Astrocyte of the cerebellum (primary cell): ENCODE results near the gene SMIM27.

ENCODE experiments used
- DNase-seq: peaks from one replicate; pipeline ENCODE4 v3.0.0-alpha.2; 2011; ENCODE audit warnings: low read depth
- H3K4me3 ChIP-seq: 2 replicates; pipeline ENCODE4 v1.5.1; 2011; ENCODE audit warnings: mild to moderate bottlenecking, low read depth, low read length, moderate library complexity
- in situ Hi-C: cut with HindIII; loops from 2 replicates; pipeline ENCODE4 v1.10.0; 2017; ENCODE audit warnings: low sequenced_read_pairs
- TF ChIP-seq, protein P1 (sequence below): IDR thresholded peaks from 2 replicates; pipeline ENCODE4 v1.5.1; 2012; ENCODE audit warnings: low read length, low read depth, moderate library complexity, mild to moderate bottlenecking; ENCODE audit errors: missing control alignments

Gene SMIM27

DNA sequence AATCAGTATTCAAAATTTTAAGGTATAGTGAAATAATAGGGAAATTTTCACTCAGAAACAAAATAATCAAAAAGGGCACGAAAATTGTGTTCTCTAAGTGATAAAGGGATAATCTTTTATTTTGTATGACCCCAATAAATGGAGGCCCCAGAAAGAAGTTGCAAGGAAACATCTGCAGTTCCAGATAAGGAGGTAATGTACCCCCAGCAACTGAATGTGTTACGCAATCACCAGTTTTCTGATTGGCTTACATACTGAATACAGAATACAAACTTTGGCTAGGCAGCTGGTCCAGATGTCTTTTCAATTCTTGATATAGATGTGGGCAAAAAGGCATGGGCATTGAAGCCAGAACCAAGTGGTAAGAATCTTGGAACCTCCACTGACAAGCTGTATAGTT lies 2.0 kb downstream of the SMIM27 start:
- no peak overlapping the region for H3K4me3 ChIP-seq
- TF ChIP-seq, protein P1, sequence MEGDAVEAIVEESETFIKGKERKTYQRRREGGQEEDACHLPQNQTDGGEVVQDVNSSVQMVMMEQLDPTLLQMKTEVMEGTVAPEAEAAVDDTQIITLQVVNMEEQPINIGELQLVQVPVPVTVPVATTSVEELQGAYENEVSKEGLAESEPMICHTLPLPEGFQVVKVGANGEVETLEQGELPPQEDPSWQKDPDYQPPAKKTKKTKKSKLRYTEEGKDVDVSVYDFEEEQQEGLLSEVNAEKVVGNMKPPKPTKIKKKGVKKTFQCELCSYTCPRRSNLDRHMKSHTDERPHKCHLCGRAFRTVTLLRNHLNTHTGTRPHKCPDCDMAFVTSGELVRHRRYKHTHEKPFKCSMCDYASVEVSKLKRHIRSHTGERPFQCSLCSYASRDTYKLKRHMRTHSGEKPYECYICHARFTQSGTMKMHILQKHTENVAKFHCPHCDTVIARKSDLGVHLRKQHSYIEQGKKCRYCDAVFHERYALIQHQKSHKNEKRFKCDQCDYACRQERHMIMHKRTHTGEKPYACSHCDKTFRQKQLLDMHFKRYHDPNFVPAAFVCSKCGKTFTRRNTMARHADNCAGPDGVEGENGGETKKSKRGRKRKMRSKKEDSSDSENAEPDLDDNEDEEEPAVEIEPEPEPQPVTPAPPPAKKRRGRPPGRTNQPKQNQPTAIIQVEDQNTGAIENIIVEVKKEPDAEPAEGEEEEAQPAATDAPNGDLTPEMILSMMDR: no peak
- in situ Hi-C loops: loop anchor here (25.0 kb wide), 1 partner anchor 167 kb away; the partner anchor contains the start of gene ACO1
- no peak for DNase-seq

DNA sequence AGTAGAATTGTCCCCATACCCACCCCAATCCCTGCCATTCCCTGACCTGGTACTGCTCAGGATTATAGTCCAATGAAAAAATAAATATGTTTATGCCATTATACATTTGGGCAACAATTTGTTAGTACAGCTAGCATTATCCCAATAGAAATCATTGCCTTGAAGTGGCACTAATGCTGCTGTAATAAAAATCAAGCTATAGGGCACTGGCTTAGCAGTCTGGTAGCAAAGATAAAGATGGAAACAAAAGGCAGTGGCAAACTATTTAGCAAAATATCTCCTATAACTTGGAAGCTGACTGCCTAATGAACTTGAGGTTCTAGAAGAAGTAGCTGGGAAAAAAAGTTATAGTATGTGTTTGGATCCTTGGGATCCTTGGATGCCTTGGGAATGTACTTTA lies 2.5 kb downstream of the SMIM27 start:
- no peak for DNase-seq
- in situ Hi-C loops: loop anchor here (25.0 kb wide), 1 partner anchor 167 kb away; the partner anchor contains the start of gene ACO1
- no peak overlapping the region for H3K4me3 ChIP-seq
- TF ChIP-seq, protein P1: no peak

DNA sequence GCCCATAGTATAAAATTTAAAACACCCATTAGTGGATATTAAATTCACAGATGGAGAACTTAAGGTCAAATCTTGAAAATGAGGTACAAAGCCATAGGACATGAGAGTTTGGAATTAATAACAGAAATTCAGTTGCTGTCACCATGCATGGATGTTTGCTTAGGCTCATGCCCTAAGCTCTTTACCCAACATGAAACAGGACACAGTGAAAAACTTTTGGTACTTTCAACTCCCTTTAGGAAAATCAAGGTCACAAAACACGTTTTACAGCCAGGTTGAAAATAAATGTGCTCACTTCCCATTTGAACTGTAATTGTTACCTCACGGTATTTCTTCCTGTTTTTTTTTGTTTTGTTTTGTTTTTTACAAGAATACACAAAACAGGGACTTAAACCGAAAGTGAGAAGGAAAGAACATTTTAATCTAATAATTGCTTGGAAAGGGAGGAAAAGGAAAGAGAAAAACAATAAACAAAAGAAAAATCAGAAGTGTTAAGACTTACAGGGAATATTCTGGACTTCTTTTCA lies 6.3 kb downstream of the SMIM27 start:
- in situ Hi-C loops: loop anchor here (25.0 kb wide), 1 partner anchor 171 kb away; the partner anchor contains the start of gene ACO1
- TF ChIP-seq, protein P1: no peak
- DNase-seq: no peak
- H3K4me3 ChIP-seq: no peak overlapping the region

DNA sequence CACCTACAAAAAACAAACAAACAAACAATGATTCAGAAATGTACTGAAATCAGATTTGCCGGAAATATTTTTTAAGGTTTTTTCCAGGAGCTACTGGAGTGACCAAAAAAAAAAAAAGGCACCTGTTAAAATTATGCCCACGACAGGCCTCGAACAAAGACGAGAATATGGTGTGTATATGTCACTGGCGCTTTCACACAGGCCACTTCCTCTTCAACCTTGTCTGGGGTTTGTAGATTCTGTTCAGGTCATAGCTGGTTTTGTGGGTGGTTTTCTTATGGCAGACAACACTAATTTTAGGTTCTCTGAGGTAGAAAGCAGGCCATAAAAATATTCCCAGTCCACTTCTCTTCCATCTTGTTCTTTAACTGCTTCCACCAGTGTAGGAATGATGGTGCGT lies 13.8 kb downstream of the SMIM27 start:
- H3K4me3 ChIP-seq: no peak overlapping the region
- TF ChIP-seq, protein P1: no peak
- in situ Hi-C loops: loop anchor here (25.0 kb wide), 1 partner anchor 179 kb away; the partner anchor contains the start of gene ACO1
- DNase-seq: no peak

DNA sequence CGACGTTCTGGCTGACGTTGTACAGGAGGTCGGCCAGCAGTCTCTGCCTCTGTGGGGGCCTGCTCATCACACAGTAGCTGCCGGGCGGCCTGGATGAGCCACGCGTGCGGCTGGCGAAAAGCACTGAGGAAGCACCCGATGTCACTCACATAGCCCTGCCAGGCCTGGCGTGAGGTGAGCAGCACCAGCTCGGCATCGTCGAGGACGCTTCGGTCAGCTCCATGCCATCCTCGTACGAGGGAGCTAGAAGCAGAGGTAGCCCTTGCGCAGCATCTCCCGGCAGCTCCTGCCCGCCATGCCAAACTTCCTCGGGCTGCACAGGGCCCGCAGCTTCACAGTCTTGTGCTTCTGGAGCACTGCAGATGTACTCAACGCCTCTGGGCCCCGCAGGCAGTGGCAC lies 14.6 kb downstream of the SMIM27 start:
- in situ Hi-C loops: loop anchor here (25.0 kb wide), 1 partner anchor 179 kb away; the partner anchor contains the start of gene ACO1
- TF ChIP-seq, protein P1: no peak
- DNase-seq: no peak

DNA sequence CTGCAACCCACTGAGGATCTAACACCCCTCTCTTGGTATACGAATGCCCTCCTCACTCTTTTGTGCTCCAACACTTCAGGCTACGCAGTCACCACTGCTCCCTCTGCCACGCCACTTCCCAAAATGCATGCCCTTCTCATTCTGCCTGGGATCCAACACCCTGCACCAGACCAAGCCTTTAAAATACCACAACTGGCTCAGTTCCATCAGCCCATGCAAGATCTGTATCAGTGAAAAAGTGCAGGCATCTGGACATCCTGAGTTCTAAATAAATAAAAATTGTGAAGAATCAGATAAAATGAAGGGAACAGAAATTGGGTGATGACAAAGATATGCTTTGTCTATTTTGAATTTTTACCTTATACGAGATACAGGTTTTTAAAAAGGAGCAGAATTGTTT lies 18.1 kb downstream of the SMIM27 start:
- TF ChIP-seq, protein P1: no peak
- in situ Hi-C loops: loop anchor here (25.0 kb wide), 1 partner anchor 183 kb away; the partner anchor contains the start of gene ACO1
- DNase-seq: no peak
- no peak overlapping the region for H3K4me3 ChIP-seq

More for the DNA sequence above, 14.6 kb downstream of the SMIM27 start:
- no peak overlapping the region for H3K4me3 ChIP-seq
